Activated CD8-positive, alpha-beta T cell treated with anti-CD3 and anti-CD28 coated beads for 36 hours (primary cell): Measurements from ENCODE around the gene NUMB. TPM values are rescaled to one million over a fixed set of nuclear protein-coding genes. Genes with fewer than 3 reads are reported as not detected.
A peak's percentile ranks its signal among the peaks of the same experiment; 100 is the strongest.

Experiments
- ATAC-seq: fragments of 200-7000 bp; cut with Tn5 transposase; one replicate; pipeline ENCODE4 v1.10.0; 2021; ENCODE audit warnings: mild to moderate bottlenecking, moderate library complexity
- CTCF ChIA-PET: fragments of 350-600 bp; sonication (Branson Sonifier 250); formaldehyde crosslinking; loops from one replicate; lab custom pipeline; 2021; ENCODE audit warnings: antibody characterized with exemption; lab: Charles Lee
- POLR2A ChIA-PET: fragments of 350-600 bp; sonication (Branson Sonifier 250); formaldehyde crosslinking; loops from one replicate; lab custom pipeline; 2021; ENCODE audit warnings: antibody characterized with exemption; lab: Charles Lee
- DNase-seq: peaks from one replicate; pipeline ENCODE4 v3.0.0-alpha.2; 2020
- H3K27ac Mint-ChIP-seq: one replicate; pipeline ENCODE4 v1.8.0; 2021; ENCODE audit warnings: mild to moderate bottlenecking, mixed read lengths
- H3K27me3 Mint-ChIP-seq: one replicate; pipeline ENCODE4 v1.8.0; 2021; ENCODE audit warnings: mixed read lengths
- H3K36me3 Mint-ChIP-seq: one replicate; pipeline ENCODE4 v1.8.0; 2021; ENCODE audit warnings: low read depth, mixed read lengths
- H3K4me1 Mint-ChIP-seq: one replicate; pipeline ENCODE4 v1.8.0; 2021; ENCODE audit warnings: low read depth, mixed read lengths
- H3K4me3 Mint-ChIP-seq: one replicate; pipeline ENCODE4 v1.8.0; 2021; ENCODE audit warnings: mild to moderate bottlenecking, moderate library complexity, mixed read lengths
- H3K9me3 Mint-ChIP-seq: one replicate; pipeline ENCODE4 v1.8.0; 2021; ENCODE audit warnings: mixed read lengths
- CTCF ChIP-seq: fragments of 200-600 bp; IDR thresholded peaks from one replicate; pipeline ENCODE4 v1.8.0; 2022; ENCODE audit warnings: antibody characterized with exemption, mild to moderate bottlenecking
- intact Hi-C: fragments of 100-400 bp; cut with micrococcal nuclease; formaldehyde crosslinking; loops from one replicate; pipeline ENCODE4 v1.10.0; 2022
- total RNA-seq, 2 experiments: library from RNA; stranded (reverse); gene quantifications; one replicate each; pipeline ENCODE4 v1.2.3, GENCODE V29; 2021

Gene NUMB
- total RNA-seq, 2 experiments from 2014 or later, result 31.8 to 33.0 TPM

DNA sequence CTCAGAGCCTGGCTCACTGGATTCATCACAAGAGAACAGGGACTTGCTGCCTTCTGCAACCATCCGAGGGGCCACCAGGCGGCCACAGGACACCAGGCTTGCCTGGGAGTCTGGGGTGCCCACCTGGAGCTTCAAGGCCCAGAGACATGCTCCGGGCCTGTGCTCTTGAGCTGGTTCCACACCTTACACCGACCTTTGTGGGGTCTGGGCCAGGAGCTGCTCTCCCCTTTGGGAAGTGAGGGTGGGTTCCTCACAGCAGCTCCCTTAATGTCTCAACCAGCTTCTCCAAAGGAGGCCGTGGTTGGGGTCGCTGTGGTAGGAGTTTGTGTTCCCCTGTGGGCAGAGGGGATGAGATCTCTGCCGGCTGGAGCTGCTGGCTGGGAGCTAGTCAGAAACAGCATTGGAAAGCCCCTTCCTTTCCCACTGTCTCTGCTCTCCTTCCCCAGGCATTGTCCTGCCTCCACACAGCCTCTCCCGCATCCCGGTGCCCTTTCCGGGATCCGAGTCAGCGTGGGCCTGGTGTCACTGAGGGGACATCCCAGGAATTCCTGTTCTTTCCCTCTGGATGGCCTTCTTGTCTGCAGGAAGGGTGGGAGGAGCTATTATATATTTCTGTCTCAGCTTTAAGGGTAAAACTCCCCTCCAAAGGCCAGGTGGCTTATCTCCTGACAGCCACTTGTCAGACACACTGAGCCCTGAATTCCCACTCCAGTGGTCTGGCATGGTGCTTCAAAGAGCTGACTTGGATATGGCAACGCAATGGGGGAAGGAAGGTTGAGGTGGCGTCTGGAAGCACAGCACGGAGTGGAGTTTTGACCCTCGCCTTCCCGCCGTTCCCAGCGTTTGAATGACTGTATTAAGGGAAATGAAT is 226.1 kb downstream of the NUMB start:
- POLR2A ChIA-PET, result interaction anchor here (0.7 kb wide), 1 partner anchor 10 kb away, joined by 4 read pairs; no protein-coding TSS in a partner anchor
- no peak for TF ChIP-seq CTCF
- Mint-ChIP-seq H3K36me3 (no peaks in the 10 kb centered on the region), H3K4me3 (no peak overlapping the region), H3K4me1 (peaks cover 4% of the 10 kb centered on the region), H3K27me3 (peaks cover 43% of the 10 kb centered on the region), H3K9me3 (no peaks in the 10 kb centered on the region), H3K27ac (no peak overlapping the region)
- CTCF ChIA-PET, result interaction anchor here (0.8 to 2.8 kb wide), 7 partner anchors 9 to 240 kb away, joined by 3 to 8 read pairs (median 7); no protein-coding TSS in a partner anchor
- intact Hi-C loops, result no loop called here
- DNase-seq, result peak; percentile 38
- ATAC-seq, result peak; percentile 45

GRCh38 chr14:73230051-73230450 is 228.3 kb downstream of the NUMB start:
- Mint-ChIP-seq H3K9me3 (no peaks in the 10 kb centered on the region), H3K27me3 (peaks cover 23% of the 10 kb centered on the region), H3K4me3 (no peak overlapping the region), H3K27ac (no peak overlapping the region), H3K36me3 (no peaks in the 10 kb centered on the region), H3K4me1 (no peaks in the 10 kb centered on the region)
- no peak for ATAC-seq
- CTCF ChIA-PET, result interaction anchor here (2.8 kb wide), 1 partner anchor 10 kb away, joined by 8 read pairs; no protein-coding TSS in a partner anchor
- POLR2A ChIA-PET, result interaction anchor here (0.6 kb wide), 1 partner anchor 37 kb away, joined by 3 read pairs; no protein-coding TSS in a partner anchor
- DNase-seq, result no peak
- intact Hi-C loops, result no loop called here
- no peak for TF ChIP-seq CTCF

DNA sequence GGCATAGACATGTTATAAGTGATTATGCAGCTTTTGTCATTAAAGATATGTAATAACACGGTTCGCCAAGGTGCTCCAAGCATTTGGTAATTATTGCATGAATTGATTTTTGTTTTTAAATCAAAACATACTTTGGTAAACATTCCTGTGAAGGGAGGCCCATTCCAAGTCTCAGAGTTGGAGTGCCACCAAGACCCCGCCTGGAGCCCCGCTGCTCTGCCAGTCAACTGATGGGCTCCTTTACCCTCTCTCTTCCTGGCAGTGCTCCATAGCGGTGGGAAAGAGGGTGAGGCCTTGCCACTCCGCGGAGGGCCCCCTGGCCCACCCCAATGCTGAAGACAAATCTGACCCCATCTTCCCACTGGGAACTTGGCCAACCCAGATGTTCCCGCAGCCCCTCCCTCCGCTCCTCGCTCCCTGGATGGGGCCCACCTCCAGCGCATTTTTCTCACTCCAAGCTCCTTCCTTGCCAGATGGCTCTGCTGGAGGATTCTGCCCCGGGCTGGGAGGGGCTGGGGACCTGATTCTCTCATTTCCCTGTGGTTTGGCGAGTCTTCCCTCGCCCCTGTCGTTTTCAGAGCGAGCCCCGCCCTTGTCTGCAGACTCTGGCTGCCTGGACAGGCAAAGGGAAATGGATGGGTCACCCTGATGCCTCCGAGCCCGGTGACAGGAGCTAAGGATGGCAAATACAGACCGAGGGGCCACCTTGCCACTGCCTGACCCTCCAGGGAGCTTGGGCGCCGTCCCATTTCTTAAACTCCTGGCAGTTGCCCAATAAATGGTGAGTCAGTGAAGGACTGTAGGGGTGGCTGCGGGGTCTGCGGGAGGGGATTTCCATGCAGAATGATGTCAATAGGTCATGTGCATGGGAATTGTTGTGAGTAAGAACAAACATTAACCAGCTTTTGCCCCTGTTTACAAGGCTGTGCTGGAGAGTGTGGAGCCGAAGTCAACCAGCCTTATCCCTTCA is 230.2 kb downstream of the NUMB start:
- CTCF ChIA-PET, result no interaction called here
- no peak overlapping the region for H3K4me3 Mint-ChIP-seq
- intact Hi-C loops, result no loop called here

DNA sequence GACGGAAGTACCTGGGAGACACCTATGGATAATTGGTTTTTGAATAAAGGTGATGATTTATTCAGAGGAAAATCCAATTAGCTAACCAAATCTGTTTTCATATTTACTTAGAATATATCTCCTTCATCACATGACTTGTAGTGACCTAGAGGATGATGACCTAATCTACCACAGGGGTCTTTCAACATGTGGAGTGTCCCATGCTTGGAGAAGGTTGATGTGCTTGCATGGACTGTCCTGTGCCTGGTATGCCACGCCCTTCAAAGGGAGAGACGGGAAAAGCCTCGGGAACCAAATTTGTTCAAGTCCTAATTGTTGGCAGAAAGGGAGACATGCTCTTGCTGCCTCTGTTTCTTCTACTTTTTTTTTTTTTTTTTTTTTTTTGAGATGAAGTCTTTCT is 232.8 kb downstream of the NUMB start:
- H3K36me3 Mint-ChIP-seq, result peaks cover 13% of the 10 kb centered on the region
- DNase-seq, result no peak
- POLR2A ChIA-PET, result interaction anchor here (0.6 kb wide), 1 partner anchor 23 kb away, joined by 3 read pairs; no protein-coding TSS in a partner anchor

More for the DNA sequence above, 230.2 kb downstream of the NUMB start:
- no peak overlapping the region for H3K27ac Mint-ChIP-seq
- no peak for TF ChIP-seq CTCF
- POLR2A ChIA-PET, result no interaction called here
- H3K9me3 Mint-ChIP-seq, result no peaks in the 10 kb centered on the region
- H3K27me3 Mint-ChIP-seq, result peaks cover 7% of the 10 kb centered on the region
- peaks cover 2% of the 10 kb centered on the region for H3K36me3 Mint-ChIP-seq
- ATAC-seq (no peak), DNase-seq (no peak)
- peaks cover 1% of the 10 kb centered on the region for H3K4me1 Mint-ChIP-seq

More for the DNA sequence above, 232.8 kb downstream of the NUMB start:
- intact Hi-C loops, result no loop called here
- Mint-ChIP-seq H3K27me3 (no peaks in the 10 kb centered on the region), H3K27ac (no peak overlapping the region), H3K4me1 (peaks cover 16% of the 10 kb centered on the region), H3K4me3 (no peak overlapping the region), H3K9me3 (no peaks in the 10 kb centered on the region)
- CTCF ChIA-PET, result no interaction called here
- no peak for TF ChIP-seq CTCF
- ATAC-seq, result no peak

Other genes starting within 250 kb of the NUMB start
- under 1 TPM; 0.29 to 0.47 TPM for gene PAPLN, start 221.0 kb downstream of the NUMB start, total RNA-seq
- 10 to 100 TPM; 14.2 to 15.2 TPM for gene RIOX1, start 32.4 kb upstream of the NUMB start, total RNA-seq
- 1 to 10 TPM; 1.2 to 1.3 TPM for gene ACOT1, start 78.6 kb upstream of the NUMB start, total RNA-seq
- gene HEATR4, start 100.4 kb upstream of the NUMB start, total RNA-seq, result not detected
- 1 to 10 TPM; 4.9 to 6.3 TPM for gene ACOT2, start 110.7 kb upstream of the NUMB start, total RNA-seq
- gene ACOT4, start 133.3 kb upstream of the NUMB start, total RNA-seq, result 1 to 10 TPM; 1.8 to 2.2 TPM
- gene ACOT6, start 154.0 kb upstream of the NUMB start, total RNA-seq, result not detected
- gene DNAL1, start 186.4 kb upstream of the NUMB start, total RNA-seq, result 1 to 10 TPM; 4.8 to 5.9 TPM